GM19324 (cell line): ENCODE data around the gene TRAF5.

ENCODE experiments used
- ATAC-seq: cut with Tn5 transposase; IDR thresholded peaks from one replicate; pipeline ENCODE4 v1.9.1; 2021; ENCODE audit warnings: mild to moderate bottlenecking, moderate library complexity; ENCODE audit not compliant: unreplicated experiment, low FRiP score

The TRAF5 gene

GRCh38 chr1:211327346-211327921 lies 801 bp downstream of the TRAF5 start:
- peak; percentile 26 for ATAC-seq

- no peak for ATAC-seq
Measured at GRCh38 chr1:211328084-211328694, 1.6 kb downstream of the TRAF5 start.

- no peak for ATAC-seq
Measured at GRCh38 chr1:211328866-211329475, 2.3 kb downstream of the TRAF5 start.

- ATAC-seq: peak; percentile 62
Measured at GRCh38 chr1:211329764-211330201, 3.1 kb downstream of the TRAF5 start.

GRCh38 chr1:211330282-211330936 lies 3.8 kb downstream of the TRAF5 start:
- no peak for ATAC-seq

- ATAC-seq: no peak
Measured at GRCh38 chr1:211331011-211331709, 4.5 kb downstream of the TRAF5 start.

GRCh38 chr1:211332036-211332616 lies 5.5 kb downstream of the TRAF5 start:
- no peak for ATAC-seq

GRCh38 chr1:211332830-211333229 lies 6.2 kb downstream of the TRAF5 start:
- ATAC-seq: no peak

GRCh38 chr1:211333906-211334305 lies 7.3 kb downstream of the TRAF5 start:
- ATAC-seq: no peak

- ATAC-seq: no peak
Measured at GRCh38 chr1:211334986-211335385, 8.4 kb downstream of the TRAF5 start.

GRCh38 chr1:211335522-211336157 lies 9.0 kb downstream of the TRAF5 start:
- peak; percentile 84 for ATAC-seq

GRCh38 chr1:211336161-211336560 lies 9.5 kb downstream of the TRAF5 start:
- ATAC-seq: peak; percentile 27

- ATAC-seq: no peak
Measured at GRCh38 chr1:211336775-211337174, 10.1 kb downstream of the TRAF5 start.

- no peak for ATAC-seq
Measured at GRCh38 chr1:211337430-211338223, 11.0 kb downstream of the TRAF5 start.

- no peak for ATAC-seq
Measured at GRCh38 chr1:211338224-211338620, 11.6 kb downstream of the TRAF5 start.

- no peak for ATAC-seq
Measured at GRCh38 chr1:211339631-211340041, 13.0 kb downstream of the TRAF5 start.

- no peak for ATAC-seq
Measured at GRCh38 chr1:211340622-211341507, 14.2 kb downstream of the TRAF5 start.

- no peak for ATAC-seq
Measured at GRCh38 chr1:211341999-211342398, 15.4 kb downstream of the TRAF5 start.
